ENCODE results near the gene RNF141. TPM values are rescaled to one million over a fixed set of nuclear protein-coding genes. Genes with fewer than 3 reads are reported as not detected.

Gene RNF141
- total RNA-seq, 6 donors from 2014 or later: 13.2 to 74.6 (median 43.1) TPM

- WGBS, 2 donors: 96 to 100% methylated on average over 2 of the region's 2 CpGs
- Histone ChIP-seq H3K9me3 (no peaks in the 10 kb centered on the region), H3K4me3 (no peak overlapping the region), H3K4me1 (peaks cover 5 to 15% (median 9%) of the 10 kb centered on the region in 4 donors), H3K36me3 (peaks cover 0 to 50% (median 6%) of the 10 kb centered on the region in 4 donors), H3K27ac (no peak overlapping the region), H3K27me3 (no peaks in the 10 kb centered on the region)
- TF ChIP-seq POLR2A (IDR thresholded peaks at IDR 0.05) (no peak), EP300 (IDR thresholded peaks at IDR 0.05) (no peak), POLR2AphosphoS5 (IDR thresholded peaks at IDR 0.05) (no peak)
- TF ChIP-seq, protein P1, sequence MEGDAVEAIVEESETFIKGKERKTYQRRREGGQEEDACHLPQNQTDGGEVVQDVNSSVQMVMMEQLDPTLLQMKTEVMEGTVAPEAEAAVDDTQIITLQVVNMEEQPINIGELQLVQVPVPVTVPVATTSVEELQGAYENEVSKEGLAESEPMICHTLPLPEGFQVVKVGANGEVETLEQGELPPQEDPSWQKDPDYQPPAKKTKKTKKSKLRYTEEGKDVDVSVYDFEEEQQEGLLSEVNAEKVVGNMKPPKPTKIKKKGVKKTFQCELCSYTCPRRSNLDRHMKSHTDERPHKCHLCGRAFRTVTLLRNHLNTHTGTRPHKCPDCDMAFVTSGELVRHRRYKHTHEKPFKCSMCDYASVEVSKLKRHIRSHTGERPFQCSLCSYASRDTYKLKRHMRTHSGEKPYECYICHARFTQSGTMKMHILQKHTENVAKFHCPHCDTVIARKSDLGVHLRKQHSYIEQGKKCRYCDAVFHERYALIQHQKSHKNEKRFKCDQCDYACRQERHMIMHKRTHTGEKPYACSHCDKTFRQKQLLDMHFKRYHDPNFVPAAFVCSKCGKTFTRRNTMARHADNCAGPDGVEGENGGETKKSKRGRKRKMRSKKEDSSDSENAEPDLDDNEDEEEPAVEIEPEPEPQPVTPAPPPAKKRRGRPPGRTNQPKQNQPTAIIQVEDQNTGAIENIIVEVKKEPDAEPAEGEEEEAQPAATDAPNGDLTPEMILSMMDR (IDR thresholded peaks at IDR 0.05): no peak
- ATAC-seq (ENCODE audit: low FRiP score in 2 of 2) (no peak), DNase-seq (no peak)
Observed at GRCh38 chr11:10519630-10520029, 21.4 kb downstream of the RNF141 start.

GRCh38 chr11:10518891-10519290 lies 22.1 kb downstream of the RNF141 start:
- Histone ChIP-seq H3K9me3 (no peaks in the 10 kb centered on the region), H3K4me1 (peaks cover 6 to 11% (median 9%) of the 10 kb centered on the region in 4 donors), H3K36me3 (peaks cover 0 to 45% (median 6%) of the 10 kb centered on the region in 4 donors), H3K27me3 (no peaks in the 10 kb centered on the region), H3K27ac (no peak overlapping the region), H3K4me3 (no peak overlapping the region)
- 94 to 96% methylated on average over 2 of the region's 2 CpGs for WGBS, 2 donors
- TF ChIP-seq POLR2A (IDR thresholded peaks at IDR 0.05) (no peak), POLR2AphosphoS5 (IDR thresholded peaks at IDR 0.05) (no peak), EP300 (IDR thresholded peaks at IDR 0.05) (no peak)
- TF ChIP-seq, protein P1 (IDR thresholded peaks at IDR 0.05): no peak
- ATAC-seq (ENCODE audit: low FRiP score in 2 of 2): no peak
- no peak for DNase-seq

- Histone ChIP-seq H3K27me3 (no peaks in the 10 kb centered on the region), H3K36me3 (peaks cover 0 to 40% (median 6%) of the 10 kb centered on the region in 4 donors), H3K4me3 (no peak overlapping the region), H3K27ac (no peak overlapping the region), H3K9me3 (no peaks in the 10 kb centered on the region), H3K4me1 (peaks cover 5 to 8% (median 7%) of the 10 kb centered on the region in 4 donors)
- TF ChIP-seq POLR2A (IDR thresholded peaks at IDR 0.05) (no peak), POLR2AphosphoS5 (IDR thresholded peaks at IDR 0.05) (no peak), EP300 (IDR thresholded peaks at IDR 0.05) (no peak)
- TF ChIP-seq, protein P1 (IDR thresholded peaks at IDR 0.05): no peak
- no peak for DNase-seq
- no peak for ATAC-seq (ENCODE audit: low FRiP score in 2 of 2)
Observed at GRCh38 chr11:10518123-10518522, 22.9 kb downstream of the RNF141 start.

GRCh38 chr11:10515418-10515817 lies 25.6 kb downstream of the RNF141 start:
- no peak for ATAC-seq (ENCODE audit: low FRiP score in 2 of 2)
- DNase-seq: no peak
- 94 to 98% methylated on average over 3 of the region's 3 CpGs for WGBS, 2 donors
- Histone ChIP-seq H3K4me3 (no peak overlapping the region), H3K36me3 (peaks cover 0 to 30% (median 2%) of the 10 kb centered on the region in 4 donors), H3K27ac (no peak overlapping the region), H3K27me3 (no peaks in the 10 kb centered on the region), H3K9me3 (no peaks in the 10 kb centered on the region), H3K4me1 (peaks cover 0 to 2% (median 0%) of the 10 kb centered on the region in 4 donors)
- no peak for TF ChIP-seq POLR2AphosphoS5 (IDR thresholded peaks at IDR 0.05)
- TF ChIP-seq, protein P1 (IDR thresholded peaks at IDR 0.05): no peak
- TF ChIP-seq POLR2A (IDR thresholded peaks at IDR 0.05): no peak
- no peak for TF ChIP-seq EP300 (IDR thresholded peaks at IDR 0.05)

DNA sequence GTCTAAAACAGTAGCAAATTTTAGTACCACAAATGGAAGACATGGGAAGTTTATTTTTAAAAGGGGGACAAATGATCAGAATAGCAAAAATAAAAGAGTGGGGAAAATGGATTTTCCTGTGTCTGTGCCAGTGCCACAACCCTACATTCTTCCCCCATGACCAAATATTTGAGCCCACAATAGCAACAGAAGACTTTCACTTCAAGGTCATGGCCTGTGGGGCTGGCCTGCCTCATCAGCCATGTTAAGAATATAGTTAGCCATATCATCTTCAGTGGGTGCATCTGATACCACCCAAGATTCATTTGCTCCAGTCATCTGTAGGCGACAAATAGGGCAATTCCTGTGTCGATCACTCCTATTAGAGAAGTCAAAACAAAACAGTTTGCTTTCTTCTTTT lies 26.3 kb downstream of the RNF141 start:
- DNase-seq (no peak), ATAC-seq (ENCODE audit: low FRiP score in 2 of 2) (no peak)
- H3K9me3 ChIP-seq: no peaks in the 10 kb centered on the region
- H3K27ac ChIP-seq: peak overlapping the region in 1 of 4 donors; percentile 9
- 92% methylated on average over 2 of the region's 2 CpGs for WGBS, 2 donors
- H3K36me3 ChIP-seq: peaks cover 0 to 23% (median under 1%) of the 10 kb centered on the region in 4 donors
- no peaks in the 10 kb centered on the region for H3K27me3 ChIP-seq
- TF ChIP-seq, protein P1 (IDR thresholded peaks at IDR 0.05): no peak
- no peak for TF ChIP-seq POLR2A (IDR thresholded peaks at IDR 0.05)
- TF ChIP-seq EP300 (IDR thresholded peaks at IDR 0.05): no peak
- TF ChIP-seq POLR2AphosphoS5 (IDR thresholded peaks at IDR 0.05): no peak
- peaks cover 0 to 2% (median 0%) of the 10 kb centered on the region in 4 donors for H3K4me1 ChIP-seq
- H3K4me3 ChIP-seq: no peak overlapping the region

Measured in upper lobe of left lung (tissue), 6 donors.